Adrenal gland (tissue), 5 donors: ENCODE measurements around the gene TBL3.

Experiments used
- POLR2A ChIP-seq, 2 donors: fragments of 450-650 bp; IDR thresholded peaks; one replicate each; pipeline ENCODE4 v1.6.1; 2017; ENCODE audit warnings: antibody characterized with exemption in 2 of 2, mild to moderate bottlenecking in 2 of 2, moderate library complexity in 1 of 2
- TF ChIP-seq, protein P1 (sequence below), 6 experiments: fragments of 450-650 bp in 4 of 6; fragments of 200-600 bp in 2 of 6; sonication (generic) in 1 of 6; IDR thresholded peaks; 1 replicate in 5 of 6; 2 replicates in 1 of 6; pipeline versions ENCODE4 v1.5.1 to v1.8.0; 2016 to 2021; ENCODE audit warnings: antibody characterized with exemption in 6 of 6, mild to moderate bottlenecking in 2 of 6, moderate library complexity in 1 of 6
- donor health status: DM: no; HTN: no; CAD: no.

DNA sequence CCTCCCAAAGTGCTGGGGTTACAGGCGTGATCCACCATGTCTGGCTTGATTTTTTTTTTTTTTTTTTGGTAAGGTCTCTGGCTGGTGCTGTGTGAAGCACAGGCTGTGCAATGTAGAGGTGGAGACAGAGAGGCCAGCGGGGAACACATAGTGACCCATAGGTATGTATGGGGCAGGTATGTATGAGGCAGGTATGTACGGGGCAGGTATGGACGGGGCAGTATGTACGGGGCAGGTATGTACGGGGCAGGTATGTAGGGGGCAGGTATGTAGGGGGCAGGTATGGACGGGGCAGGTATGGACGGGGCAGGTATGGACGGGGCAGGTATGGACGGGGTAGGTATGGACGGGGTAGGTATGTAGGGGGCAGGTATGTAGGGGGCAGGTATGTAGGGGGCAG lies 22.3 kb upstream of the TBL3 start:
- TF ChIP-seq, protein P1, sequence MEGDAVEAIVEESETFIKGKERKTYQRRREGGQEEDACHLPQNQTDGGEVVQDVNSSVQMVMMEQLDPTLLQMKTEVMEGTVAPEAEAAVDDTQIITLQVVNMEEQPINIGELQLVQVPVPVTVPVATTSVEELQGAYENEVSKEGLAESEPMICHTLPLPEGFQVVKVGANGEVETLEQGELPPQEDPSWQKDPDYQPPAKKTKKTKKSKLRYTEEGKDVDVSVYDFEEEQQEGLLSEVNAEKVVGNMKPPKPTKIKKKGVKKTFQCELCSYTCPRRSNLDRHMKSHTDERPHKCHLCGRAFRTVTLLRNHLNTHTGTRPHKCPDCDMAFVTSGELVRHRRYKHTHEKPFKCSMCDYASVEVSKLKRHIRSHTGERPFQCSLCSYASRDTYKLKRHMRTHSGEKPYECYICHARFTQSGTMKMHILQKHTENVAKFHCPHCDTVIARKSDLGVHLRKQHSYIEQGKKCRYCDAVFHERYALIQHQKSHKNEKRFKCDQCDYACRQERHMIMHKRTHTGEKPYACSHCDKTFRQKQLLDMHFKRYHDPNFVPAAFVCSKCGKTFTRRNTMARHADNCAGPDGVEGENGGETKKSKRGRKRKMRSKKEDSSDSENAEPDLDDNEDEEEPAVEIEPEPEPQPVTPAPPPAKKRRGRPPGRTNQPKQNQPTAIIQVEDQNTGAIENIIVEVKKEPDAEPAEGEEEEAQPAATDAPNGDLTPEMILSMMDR (IDR thresholded peaks at IDR 0.05): no peak
- no peak for TF ChIP-seq POLR2A (IDR thresholded peaks at IDR 0.05)
